GM19467 (cell line): ENCODE measurements around the gene FAM135A.

Source experiments
- ATAC-seq: cut with Tn5 transposase; IDR thresholded peaks from one replicate; pipeline ENCODE4 v1.9.1; 2021; ENCODE audit warnings: mild to moderate bottlenecking, moderate library complexity; ENCODE audit not compliant: unreplicated experiment

The FAM135A gene

GRCh38 chr6:70413114-70413991, at the start of gene FAM135A:
TSS of gene FAM135A (plus strand) at chr6:70413508. CDS start at chr6:70428343, 14,835 bp downstream.
- ATAC-seq, result peak; percentile 89

- no peak for ATAC-seq
These were observed 49.4 kb upstream of the FAM135A start for GRCh38 chr6:70363741-70364493.

DNA sequence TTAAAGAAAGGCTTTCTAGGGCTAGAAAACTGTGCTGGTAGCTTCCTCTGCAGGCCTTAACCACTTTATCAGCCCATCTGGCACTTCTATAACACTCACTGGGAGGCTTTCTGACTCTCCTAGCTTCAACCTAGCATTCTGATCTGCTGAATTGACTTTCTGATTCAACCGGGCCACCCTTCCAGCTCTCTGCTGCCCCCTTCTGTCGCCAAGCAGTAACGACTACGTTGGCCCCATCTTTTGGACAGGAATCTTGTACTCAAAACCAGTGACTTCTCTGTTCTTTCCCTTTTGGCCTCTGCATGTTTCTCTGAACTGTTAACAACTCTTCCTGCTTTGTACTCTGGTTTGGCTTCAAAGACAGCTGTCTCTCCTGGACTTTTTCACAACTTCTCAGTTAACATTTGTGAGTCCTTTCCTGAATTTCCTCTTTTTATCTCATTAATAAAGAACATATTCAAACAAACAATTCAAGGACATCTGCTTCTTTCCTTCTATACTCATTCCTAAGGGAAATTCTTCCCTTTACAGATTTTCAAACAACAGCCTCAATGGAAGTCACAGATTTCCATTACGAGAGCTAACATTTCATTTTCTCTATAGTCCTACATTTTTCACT, 43.9 kb upstream of the FAM135A start:
- no peak for ATAC-seq

- ATAC-seq, result no peak
These were observed 42.8 kb upstream of the FAM135A start for GRCh38 chr6:70370496-70370895.

GRCh38 chr6:70371454-70372105, 41.7 kb upstream of the FAM135A start:
- no peak for ATAC-seq

DNA sequence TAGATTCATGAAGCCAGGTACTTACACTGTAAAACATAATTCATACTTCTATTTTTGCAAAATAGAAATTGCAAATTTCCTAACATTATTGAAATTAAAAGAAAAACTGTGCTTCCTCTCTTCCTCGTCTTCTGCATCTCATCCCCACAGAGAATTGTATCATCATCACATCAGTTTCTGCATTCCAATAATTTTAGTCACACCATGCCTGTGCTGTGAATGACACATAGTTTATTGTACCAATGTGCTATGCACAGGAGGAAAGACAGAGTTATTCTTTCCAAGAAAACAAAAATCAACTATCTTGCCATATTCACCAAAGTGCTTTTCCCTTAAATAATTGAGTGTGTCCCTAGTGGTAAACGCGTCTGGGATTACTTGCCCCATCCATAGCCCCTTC, 38.1 kb upstream of the FAM135A start:
- ATAC-seq, result no peak

DNA sequence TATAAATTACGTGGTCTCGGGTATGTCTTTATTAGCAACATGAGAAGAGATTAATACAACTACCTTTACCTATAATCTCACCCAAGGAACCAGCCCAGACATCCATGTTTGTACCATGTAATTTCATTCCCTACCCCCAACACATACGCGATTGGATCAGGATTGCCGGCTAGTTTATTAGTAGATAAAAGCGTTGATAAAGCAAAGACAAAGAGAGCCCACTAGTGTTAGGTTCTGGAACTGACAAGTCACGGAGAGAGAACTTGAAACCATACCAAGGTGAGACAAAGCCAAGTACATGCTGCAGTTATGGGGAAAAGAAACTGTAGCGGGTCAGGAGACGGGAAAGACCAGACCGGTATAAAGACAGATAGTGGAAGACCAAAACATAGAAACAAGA, 37.4 kb upstream of the FAM135A start:
- ATAC-seq, result no peak

DNA sequence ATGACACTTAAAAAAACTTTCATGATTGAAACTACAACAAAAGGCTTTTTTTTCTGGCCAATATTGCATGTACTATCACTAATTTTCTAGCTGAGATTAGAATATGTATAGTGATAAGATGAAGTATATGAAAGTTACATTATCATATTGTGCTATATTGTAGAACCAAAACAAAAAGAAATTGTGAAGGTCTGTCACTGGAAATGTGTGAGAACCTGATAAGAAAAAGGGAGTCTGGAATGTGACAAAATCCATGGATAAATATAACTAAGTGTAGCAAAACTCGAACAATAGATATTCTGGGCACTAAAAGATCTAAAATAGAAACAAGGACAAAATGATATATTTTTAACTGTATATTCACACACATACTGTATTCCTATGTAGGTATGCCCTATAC, 36.7 kb upstream of the FAM135A start:
- no peak for ATAC-seq

DNA sequence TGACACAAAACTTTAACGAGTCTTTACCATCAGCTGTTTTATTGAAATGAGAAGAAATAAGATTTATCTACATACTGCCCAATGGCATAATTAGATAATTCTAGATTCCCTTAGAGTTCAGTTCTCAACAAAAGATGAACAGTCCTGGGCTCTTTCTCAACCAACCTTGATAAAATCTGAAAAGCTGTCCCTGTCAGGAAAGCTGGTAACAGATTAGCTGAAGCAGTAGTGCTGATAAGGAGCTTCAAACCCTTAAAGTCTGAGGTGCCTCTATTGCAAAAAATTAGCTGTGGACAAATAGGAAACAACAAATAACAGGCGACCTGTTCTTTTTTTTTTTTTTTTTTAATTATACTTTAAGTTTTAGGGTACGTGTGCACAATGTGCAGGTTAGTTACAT, 35.9 kb upstream of the FAM135A start:
- ATAC-seq, result no peak

- ATAC-seq, result no peak
These were observed 33.8 kb upstream of the FAM135A start for GRCh38 chr6:70379473-70380013.

- peak; percentile 83 for ATAC-seq
These were observed 33.1 kb upstream of the FAM135A start for GRCh38 chr6:70380252-70380651.

DNA sequence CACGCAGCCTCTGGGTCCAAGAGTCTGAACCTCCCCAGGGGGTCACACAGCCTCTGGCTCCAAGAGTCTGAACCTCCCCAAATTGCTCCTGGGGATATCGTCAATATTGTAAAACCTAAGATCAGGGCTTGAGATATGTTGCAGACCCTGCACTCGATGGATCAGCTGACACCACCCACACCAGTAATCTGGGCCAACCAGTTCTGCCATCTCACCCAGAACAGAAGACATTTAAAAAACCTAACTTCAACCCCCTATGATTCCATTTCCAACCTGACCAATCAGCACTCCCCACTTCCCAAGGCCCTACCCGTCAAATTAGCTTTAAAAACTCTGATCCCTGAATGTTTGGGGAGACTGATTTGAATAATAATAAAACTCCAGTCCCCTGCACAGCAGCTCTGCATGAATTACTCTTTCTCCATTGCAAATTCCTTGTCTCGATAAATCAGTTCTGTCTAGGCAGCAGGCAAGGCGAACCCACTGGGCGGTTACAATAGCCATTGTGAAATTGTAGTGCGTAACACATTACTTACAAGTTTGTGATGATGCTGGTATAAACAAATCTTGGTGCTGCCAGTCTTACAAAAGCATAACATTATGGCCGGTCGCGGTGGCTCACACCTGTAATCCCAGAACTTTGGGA, 32.4 kb upstream of the FAM135A start:
- no peak for ATAC-seq

DNA sequence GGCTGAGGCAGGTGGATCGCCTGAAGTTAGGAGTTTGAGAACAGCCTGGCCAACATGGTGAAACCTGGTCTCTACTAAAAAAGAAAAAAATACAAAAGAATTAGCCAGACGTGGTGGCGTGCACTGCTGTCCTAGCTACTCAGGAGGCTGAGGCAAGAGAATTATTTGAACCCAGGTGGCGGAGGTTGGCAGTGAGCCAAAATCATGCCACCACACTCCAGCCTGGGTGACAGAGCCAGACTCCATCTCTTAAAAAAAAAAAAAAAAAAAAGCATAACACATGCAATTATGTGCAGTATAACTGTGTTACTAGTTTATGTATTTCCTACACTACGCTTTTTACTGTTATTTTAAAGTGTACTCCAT, 31.9 kb upstream of the FAM135A start:
- ATAC-seq, result no peak

DNA sequence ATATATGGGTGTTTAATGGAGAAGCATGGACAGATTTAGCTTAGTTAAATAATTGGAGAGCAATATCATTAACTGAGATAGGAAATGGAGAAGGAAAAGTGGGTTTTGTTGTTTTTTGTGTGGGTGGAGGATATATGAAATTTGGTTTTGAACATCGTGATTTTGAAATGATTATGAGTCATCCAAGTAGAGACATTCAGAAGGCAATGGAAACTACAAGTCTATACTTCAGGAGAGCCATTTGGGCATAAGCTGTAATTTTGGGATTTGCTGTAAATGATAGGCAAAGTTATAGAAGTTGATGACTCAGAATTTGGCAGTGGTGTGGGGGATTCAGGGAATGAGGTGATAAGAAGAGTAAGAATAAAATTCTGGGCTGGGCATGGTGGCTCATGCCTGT, 27.4 kb upstream of the FAM135A start:
- no peak for ATAC-seq

DNA sequence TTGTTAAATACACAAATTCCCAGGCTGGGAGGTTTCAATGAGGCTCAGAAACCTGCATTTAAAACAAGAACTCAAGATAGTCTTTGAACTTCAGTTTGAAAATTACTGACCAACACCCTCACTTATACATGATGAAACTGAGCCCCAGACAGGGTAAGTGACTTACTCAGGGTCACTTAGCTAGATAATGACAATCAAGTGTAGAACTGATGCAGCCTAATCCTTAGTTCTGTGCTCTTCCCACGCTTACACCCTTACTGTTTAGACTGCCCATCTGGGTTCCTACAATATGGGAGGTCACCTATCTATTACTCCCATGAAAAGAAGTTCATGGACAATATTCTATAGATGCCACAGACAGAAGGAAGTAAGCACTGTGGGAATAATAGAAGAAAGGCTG, 24.5 kb upstream of the FAM135A start:
- ATAC-seq, result no peak

- no peak for ATAC-seq
These were observed 24.0 kb upstream of the FAM135A start for GRCh38 chr6:70389261-70389660.

GRCh38 chr6:70390067-70390466, 23.2 kb upstream of the FAM135A start:
- no peak for ATAC-seq

GRCh38 chr6:70391492-70391891, 21.8 kb upstream of the FAM135A start:
- ATAC-seq, result no peak

- no peak for ATAC-seq
These were observed 18.6 kb upstream of the FAM135A start for GRCh38 chr6:70394518-70395300.

DNA sequence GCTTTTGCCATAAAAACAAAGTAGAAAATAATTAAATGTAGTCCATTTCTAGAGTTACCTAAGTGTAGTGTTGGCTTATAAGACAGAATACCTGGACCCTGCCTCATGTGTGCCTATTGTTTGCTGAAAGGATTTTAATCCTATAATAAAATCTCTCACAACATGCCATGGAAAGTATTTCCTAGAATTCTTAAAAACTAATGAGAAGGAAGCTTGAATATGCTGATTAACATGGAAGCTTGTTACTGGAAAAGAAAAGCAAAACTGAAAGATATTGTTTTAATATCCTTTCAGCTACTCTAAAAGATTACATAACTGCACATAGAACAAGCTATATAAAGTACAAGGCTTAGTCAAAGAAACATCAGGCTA, 18.0 kb upstream of the FAM135A start:
- no peak for ATAC-seq
